ENCODE measurements around the gene SMAD6. TPM values are rescaled to one million over a fixed set of nuclear protein-coding genes. Genes with fewer than 3 reads are reported as not detected.

Gene SMAD6
- total and polyA plus RNA-seq, 3 experiments from 2014 or later = 0.04 to 0.26 TPM; not detected in 1

- Histone ChIP-seq H3K4me3 (ENCODE audit: low read length) (no peak overlapping the region), H3K4me1 (ENCODE audit: insufficient read depth, low read length) (no peaks in the 10 kb centered on the region), H3K9me3 (ENCODE audit: low read length) (no peaks in the 10 kb centered on the region), H3K36me3 (ENCODE audit: insufficient read depth, low read length) (no peaks in the 10 kb centered on the region), H3K27me3 (ENCODE audit: insufficient read depth, low read length, poor library complexity, severe bottlenecking) (no peaks in the 10 kb centered on the region), H3K27ac (ENCODE audit: low read depth, low read length) (no peak overlapping the region)
- Mint-ChIP-seq H3K27ac (peak overlapping the region in 1 of 8 donors; percentile 68), H3K9me3 (no peaks in the 10 kb centered on the region), H3K27me3 (peaks cover 3 to 28% of the 10 kb centered on the region in 2 donors), H3K4me1 (no peaks in the 10 kb centered on the region), H3K4me3 (no peak overlapping the region), H3K36me3 (no peaks in the 10 kb centered on the region)
- no peak for DNase-seq
- POLR2A ChIA-PET = no interaction called here
- CTCF ChIA-PET = no interaction called here
These were observed 11.9 kb downstream of the SMAD6 start for GRCh38 chr15:66713843-66714508.

GRCh38 chr15:66714543-66714981 lies 12.5 kb downstream of the SMAD6 start:
- no peaks in the 10 kb centered on the region for H3K36me3 ChIP-seq (ENCODE audit: insufficient read depth, low read length)
- no peaks in the 10 kb centered on the region for H3K4me1 ChIP-seq (ENCODE audit: insufficient read depth, low read length)
- no peaks in the 10 kb centered on the region for H3K9me3 ChIP-seq (ENCODE audit: low read length)
- no peaks in the 10 kb centered on the region for H3K9me3 Mint-ChIP-seq
- no peaks in the 10 kb centered on the region for H3K27me3 ChIP-seq (ENCODE audit: insufficient read depth, low read length, poor library complexity, severe bottlenecking)
- no peak overlapping the region for H3K4me3 Mint-ChIP-seq
- peaks cover 0 to 2% (median 0%) of the 10 kb centered on the region in 3 donors for H3K4me1 Mint-ChIP-seq
- no peak overlapping the region for H3K4me3 ChIP-seq (ENCODE audit: low read length)
- DNase-seq = no peak
- ChIA-PET POLR2A (no interaction called here), CTCF (interaction anchor here (1.3 kb wide), 1 partner anchor 92 kb away, joined by 3 read pairs; no protein-coding TSS in a partner anchor)
- no peak overlapping the region for H3K27ac Mint-ChIP-seq
- H3K27ac ChIP-seq (ENCODE audit: low read depth, low read length) = no peak overlapping the region
- no peaks in the 10 kb centered on the region for H3K36me3 Mint-ChIP-seq
- H3K27me3 Mint-ChIP-seq = peaks cover 3 to 28% of the 10 kb centered on the region in 2 donors

GRCh38 chr15:66715181-66715624 lies 13.2 kb downstream of the SMAD6 start:
- no peak for DNase-seq
- no peak overlapping the region for H3K4me3 Mint-ChIP-seq
- ChIA-PET CTCF (interaction anchor here (1.3 kb wide), 1 partner anchor 92 kb away, joined by 3 read pairs; no protein-coding TSS in a partner anchor), POLR2A (no interaction called here)
- H3K27ac ChIP-seq (ENCODE audit: low read depth, low read length) = no peak overlapping the region
- no peak overlapping the region for H3K27ac Mint-ChIP-seq
- H3K9me3 ChIP-seq (ENCODE audit: low read length) = no peaks in the 10 kb centered on the region
- H3K27me3 ChIP-seq (ENCODE audit: insufficient read depth, low read length, poor library complexity, severe bottlenecking) = no peaks in the 10 kb centered on the region
- H3K27me3 Mint-ChIP-seq = peaks cover 3 to 28% of the 10 kb centered on the region in 2 donors
- H3K36me3 Mint-ChIP-seq = no peaks in the 10 kb centered on the region
- peaks cover 6% of the 10 kb centered on the region for H3K4me1 ChIP-seq (ENCODE audit: insufficient read depth, low read length)
- no peaks in the 10 kb centered on the region for H3K36me3 ChIP-seq (ENCODE audit: insufficient read depth, low read length)
- no peaks in the 10 kb centered on the region for H3K9me3 Mint-ChIP-seq
- H3K4me3 ChIP-seq (ENCODE audit: low read length) = no peak overlapping the region
- H3K4me1 Mint-ChIP-seq = peaks cover 0 to 8% (median 0%) of the 10 kb centered on the region in 3 donors

- peaks cover 14% of the 10 kb centered on the region for H3K4me1 ChIP-seq (ENCODE audit: insufficient read depth, low read length)
- H3K27me3 Mint-ChIP-seq = peaks cover 3 to 31% of the 10 kb centered on the region in 2 donors
- H3K4me1 Mint-ChIP-seq = peaks cover 0 to 14% (median 0%) of the 10 kb centered on the region in 3 donors
- DNase-seq = no peak
- H3K36me3 Mint-ChIP-seq = no peaks in the 10 kb centered on the region
- no peaks in the 10 kb centered on the region for H3K36me3 ChIP-seq (ENCODE audit: insufficient read depth, low read length)
- no peak overlapping the region for H3K27ac ChIP-seq (ENCODE audit: low read depth, low read length)
- H3K9me3 Mint-ChIP-seq = no peaks in the 10 kb centered on the region
- no peaks in the 10 kb centered on the region for H3K9me3 ChIP-seq (ENCODE audit: low read length)
- no peak overlapping the region for H3K4me3 ChIP-seq (ENCODE audit: low read length)
- CTCF ChIA-PET = interaction anchor here (1.3 kb wide), 1 partner anchor 93 kb away, joined by 3 read pairs; no protein-coding TSS in a partner anchor
- H3K27ac Mint-ChIP-seq = no peak overlapping the region
- H3K27me3 ChIP-seq (ENCODE audit: insufficient read depth, low read length, poor library complexity, severe bottlenecking) = no peaks in the 10 kb centered on the region
- no peak overlapping the region for H3K4me3 Mint-ChIP-seq
- POLR2A ChIA-PET = no interaction called here
These were observed 14.0 kb downstream of the SMAD6 start for GRCh38 chr15:66715720-66716655.

- no peak overlapping the region for H3K27ac Mint-ChIP-seq
- Histone ChIP-seq H3K9me3 (ENCODE audit: low read length) (no peaks in the 10 kb centered on the region), H3K27ac (ENCODE audit: low read depth, low read length) (no peak overlapping the region), H3K4me1 (ENCODE audit: insufficient read depth, low read length) (peaks cover 17% of the 10 kb centered on the region), H3K36me3 (ENCODE audit: insufficient read depth, low read length) (no peaks in the 10 kb centered on the region), H3K27me3 (ENCODE audit: insufficient read depth, low read length, poor library complexity, severe bottlenecking) (no peaks in the 10 kb centered on the region), H3K4me3 (ENCODE audit: low read length) (no peak overlapping the region)
- H3K9me3 Mint-ChIP-seq = no peaks in the 10 kb centered on the region
- ChIA-PET CTCF (no interaction called here), POLR2A (no interaction called here)
- no peak for DNase-seq
- no peak overlapping the region for H3K4me3 Mint-ChIP-seq
- peaks cover 6 to 31% of the 10 kb centered on the region in 2 donors for H3K27me3 Mint-ChIP-seq
- peaks cover 0 to 16% (median 0%) of the 10 kb centered on the region in 3 donors for H3K4me1 Mint-ChIP-seq
- H3K36me3 Mint-ChIP-seq = no peaks in the 10 kb centered on the region
These were observed 14.6 kb downstream of the SMAD6 start for GRCh38 chr15:66716656-66717020.

- Histone ChIP-seq H3K36me3 (ENCODE audit: insufficient read depth, low read length) (no peaks in the 10 kb centered on the region), H3K27me3 (ENCODE audit: insufficient read depth, low read length, poor library complexity, severe bottlenecking) (no peaks in the 10 kb centered on the region), H3K9me3 (ENCODE audit: low read length) (no peaks in the 10 kb centered on the region), H3K4me3 (ENCODE audit: low read length) (no peak overlapping the region), H3K27ac (ENCODE audit: low read depth, low read length) (no peak overlapping the region), H3K4me1 (ENCODE audit: insufficient read depth, low read length) (peaks cover 17% of the 10 kb centered on the region)
- Mint-ChIP-seq H3K4me3 (no peak overlapping the region), H3K9me3 (no peaks in the 10 kb centered on the region), H3K27ac (peak overlapping the region in 1 of 8 donors; percentile 12), H3K36me3 (no peaks in the 10 kb centered on the region), H3K4me1 (peaks cover 0 to 16% (median 0%) of the 10 kb centered on the region in 3 donors), H3K27me3 (peaks cover 6 to 37% of the 10 kb centered on the region in 2 donors)
- POLR2A ChIA-PET = no interaction called here
- CTCF ChIA-PET = no interaction called here
- no peak for DNase-seq
These were observed 16.4 kb downstream of the SMAD6 start for GRCh38 chr15:66718220-66718988.

- H3K9me3 Mint-ChIP-seq = no peaks in the 10 kb centered on the region
- Histone ChIP-seq H3K9me3 (ENCODE audit: low read length) (no peaks in the 10 kb centered on the region), H3K4me1 (ENCODE audit: insufficient read depth, low read length) (peaks cover 17% of the 10 kb centered on the region), H3K27me3 (ENCODE audit: insufficient read depth, low read length, poor library complexity, severe bottlenecking) (no peaks in the 10 kb centered on the region), H3K4me3 (ENCODE audit: low read length) (no peak overlapping the region), H3K27ac (ENCODE audit: low read depth, low read length) (no peak overlapping the region), H3K36me3 (ENCODE audit: insufficient read depth, low read length) (no peaks in the 10 kb centered on the region)
- CTCF ChIA-PET = no interaction called here
- H3K27ac Mint-ChIP-seq = no peak overlapping the region
- no peak for DNase-seq
- no peak overlapping the region for H3K4me3 Mint-ChIP-seq
- H3K4me1 Mint-ChIP-seq = peaks cover 0 to 16% (median 0%) of the 10 kb centered on the region in 3 donors
- H3K36me3 Mint-ChIP-seq = no peaks in the 10 kb centered on the region
- peaks cover 6 to 37% of the 10 kb centered on the region in 2 donors for H3K27me3 Mint-ChIP-seq
- POLR2A ChIA-PET = no interaction called here
These were observed 17.4 kb downstream of the SMAD6 start for GRCh38 chr15:66719471-66719870.
